Activated B cell treated with CpG ODN at 0.5 μM for 24 hours (primary cell): ENCODE measurements around the gene COL25A1. TPM values are rescaled to one million over a fixed set of nuclear protein-coding genes. Genes with fewer than 3 reads are reported as not detected.
"Not testable (repeated sequence)": the region's sequence is repeated elsewhere in the genome, so short reads cannot be mapped to it uniquely, and the experiment has no call there.

Experiments
- ATAC-seq: fragments of 200-7000 bp; cut with Tn5 transposase; one replicate; pipeline ENCODE4 v1.10.0; 2021; ENCODE audit warnings: low read depth, mild to moderate bottlenecking, moderate library complexity
- CTCF ChIA-PET: fragments of 350-600 bp; sonication (Branson Sonifier 250); formaldehyde crosslinking; loops from one replicate; lab custom pipeline; 2021; ENCODE audit warnings: antibody characterized with exemption; lab: Charles Lee
- POLR2A ChIA-PET: fragments of 350-600 bp; sonication (Branson Sonifier 250); formaldehyde crosslinking; loops from one replicate; lab custom pipeline; 2021; ENCODE audit warnings: antibody characterized with exemption; lab: Charles Lee
- DNase-seq: peaks from one replicate; pipeline ENCODE4 v3.0.0; 2022
- H3K27ac Mint-ChIP-seq: one replicate; pipeline ENCODE4 v1.8.0; 2020; ENCODE audit warnings: mixed read lengths
- H3K27me3 Mint-ChIP-seq: one replicate; pipeline ENCODE4 v1.8.0; 2021; ENCODE audit warnings: mixed read lengths
- H3K36me3 Mint-ChIP-seq: one replicate; pipeline ENCODE4 v1.8.0; 2021; ENCODE audit warnings: low read depth, mixed read lengths
- H3K4me1 Mint-ChIP-seq: one replicate; pipeline ENCODE4 v1.8.0; 2021; ENCODE audit warnings: mixed read lengths
- H3K4me3 Mint-ChIP-seq: one replicate; pipeline ENCODE4 v1.8.0; 2020; ENCODE audit warnings: mild to moderate bottlenecking, mixed read lengths
- H3K9me3 Mint-ChIP-seq: one replicate; pipeline ENCODE4 v1.8.0; 2020; ENCODE audit warnings: mixed read lengths
- CTCF ChIP-seq: fragments of 200-600 bp; IDR thresholded peaks from one replicate; pipeline ENCODE4 v1.8.0; 2022; ENCODE audit warnings: antibody characterized with exemption, mild to moderate bottlenecking
- intact Hi-C: fragments of 100-400 bp; cut with micrococcal nuclease; formaldehyde crosslinking; loops from one replicate; pipeline ENCODE4 v1.15.1; 2024
- total RNA-seq: library from RNA; stranded (reverse); gene quantifications from 2 replicates; pipeline ENCODE4 v1.2.3, GENCODE V29; 2022

COL25A1 gene
- total RNA-seq, 1 donor from 2014 or later: not detected

- H3K4me3 Mint-ChIP-seq: no peak overlapping the region
- no peak for TF ChIP-seq CTCF
- CTCF ChIA-PET: no interaction called here
- no peaks in the 10 kb centered on the region for H3K4me1 Mint-ChIP-seq
- no peaks in the 10 kb centered on the region for H3K36me3 Mint-ChIP-seq
- intact Hi-C loops: no loop called here
- peaks cover 1% of the 10 kb centered on the region for H3K9me3 Mint-ChIP-seq
- no peaks in the 10 kb centered on the region for H3K27me3 Mint-ChIP-seq
- no peak for ATAC-seq
- H3K27ac Mint-ChIP-seq: no peak overlapping the region
- no peak for DNase-seq
- POLR2A ChIA-PET: no interaction called here
Measured at GRCh38 chr4:109003964-109004363, 298.5 kb downstream of the COL25A1 start.

- Mint-ChIP-seq H3K36me3 (no peaks in the 10 kb centered on the region), H3K27ac (no peak overlapping the region), H3K4me3 (no peak overlapping the region), H3K9me3 (no peaks in the 10 kb centered on the region), H3K4me1 (no peaks in the 10 kb centered on the region), H3K27me3 (no peaks in the 10 kb centered on the region)
- intact Hi-C loops: no loop called here
- TF ChIP-seq CTCF: no peak
- no peak for DNase-seq
- POLR2A ChIA-PET: no interaction called here
- CTCF ChIA-PET: no interaction called here
- no peak for ATAC-seq
Measured at GRCh38 chr4:108991551-108992328, 310.7 kb downstream of the COL25A1 start.

- Mint-ChIP-seq H3K4me3 (no peak overlapping the region), H3K27me3 (no peaks in the 10 kb centered on the region), H3K36me3 (no peaks in the 10 kb centered on the region), H3K9me3 (no peaks in the 10 kb centered on the region), H3K27ac (no peak overlapping the region), H3K4me1 (no peaks in the 10 kb centered on the region)
- ATAC-seq: no peak
- no peak for DNase-seq
- no peak for TF ChIP-seq CTCF
- CTCF ChIA-PET: no interaction called here
- intact Hi-C loops: no loop called here
- POLR2A ChIA-PET: no interaction called here
Measured at GRCh38 chr4:108988464-108989195, 313.8 kb downstream of the COL25A1 start.

GRCh38 chr4:108984495-108984894 is 318.0 kb downstream of the COL25A1 start:
- H3K9me3 Mint-ChIP-seq, ATAC-seq, H3K36me3 Mint-ChIP-seq, CTCF ChIA-PET, DNase-seq, POLR2A ChIA-PET, H3K4me1 Mint-ChIP-seq, H3K27ac Mint-ChIP-seq, intact Hi-C loops, H3K4me3 Mint-ChIP-seq, H3K27me3 Mint-ChIP-seq: not testable (repeated sequence)

- ChIA-PET CTCF (no interaction called here), POLR2A (no interaction called here)
- H3K27ac Mint-ChIP-seq: no peak overlapping the region
- H3K9me3 Mint-ChIP-seq: no peaks in the 10 kb centered on the region
- H3K4me3 Mint-ChIP-seq: no peak overlapping the region
- H3K4me1 Mint-ChIP-seq: no peaks in the 10 kb centered on the region
- H3K27me3 Mint-ChIP-seq: no peaks in the 10 kb centered on the region
- H3K36me3 Mint-ChIP-seq: no peaks in the 10 kb centered on the region
- ATAC-seq: no peak
- no peak for DNase-seq
- no peak for TF ChIP-seq CTCF
- intact Hi-C loops: no loop called here
Measured at GRCh38 chr4:108982402-108983185, 319.9 kb downstream of the COL25A1 start.
